ENCODE measurements around the gene HOGA1.
"Not testable (repeated sequence)": the region's sequence is repeated elsewhere in the genome, so short reads cannot be mapped to it uniquely, and the experiment has no call there.

The HOGA1 gene

GRCh38 chr10:97575127-97575668 is 9.0 kb upstream of the HOGA1 start:
- Histone ChIP-seq H3K36me3 (ENCODE audit: control insufficient read depth, insufficient read depth, low read length) (no peaks in the 10 kb centered on the region), H3K27me3 (replicated peaks; ENCODE audit: control insufficient read depth, insufficient read depth, low read length) (no peaks in the 10 kb centered on the region; the same call in 1 of the 2 replicates), H3K4me3 (replicated peaks; ENCODE audit: low read depth, low read length) (no peak overlapping the region)
- DNase-seq (ENCODE audit: extremely low read depth, insufficient read length): no peak
- TF ChIP-seq, protein P1, sequence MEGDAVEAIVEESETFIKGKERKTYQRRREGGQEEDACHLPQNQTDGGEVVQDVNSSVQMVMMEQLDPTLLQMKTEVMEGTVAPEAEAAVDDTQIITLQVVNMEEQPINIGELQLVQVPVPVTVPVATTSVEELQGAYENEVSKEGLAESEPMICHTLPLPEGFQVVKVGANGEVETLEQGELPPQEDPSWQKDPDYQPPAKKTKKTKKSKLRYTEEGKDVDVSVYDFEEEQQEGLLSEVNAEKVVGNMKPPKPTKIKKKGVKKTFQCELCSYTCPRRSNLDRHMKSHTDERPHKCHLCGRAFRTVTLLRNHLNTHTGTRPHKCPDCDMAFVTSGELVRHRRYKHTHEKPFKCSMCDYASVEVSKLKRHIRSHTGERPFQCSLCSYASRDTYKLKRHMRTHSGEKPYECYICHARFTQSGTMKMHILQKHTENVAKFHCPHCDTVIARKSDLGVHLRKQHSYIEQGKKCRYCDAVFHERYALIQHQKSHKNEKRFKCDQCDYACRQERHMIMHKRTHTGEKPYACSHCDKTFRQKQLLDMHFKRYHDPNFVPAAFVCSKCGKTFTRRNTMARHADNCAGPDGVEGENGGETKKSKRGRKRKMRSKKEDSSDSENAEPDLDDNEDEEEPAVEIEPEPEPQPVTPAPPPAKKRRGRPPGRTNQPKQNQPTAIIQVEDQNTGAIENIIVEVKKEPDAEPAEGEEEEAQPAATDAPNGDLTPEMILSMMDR (IDR thresholded peaks at IDR 0.05; ENCODE audit: insufficient read depth, low read length, poor library complexity, severe bottlenecking): no peak

DNA sequence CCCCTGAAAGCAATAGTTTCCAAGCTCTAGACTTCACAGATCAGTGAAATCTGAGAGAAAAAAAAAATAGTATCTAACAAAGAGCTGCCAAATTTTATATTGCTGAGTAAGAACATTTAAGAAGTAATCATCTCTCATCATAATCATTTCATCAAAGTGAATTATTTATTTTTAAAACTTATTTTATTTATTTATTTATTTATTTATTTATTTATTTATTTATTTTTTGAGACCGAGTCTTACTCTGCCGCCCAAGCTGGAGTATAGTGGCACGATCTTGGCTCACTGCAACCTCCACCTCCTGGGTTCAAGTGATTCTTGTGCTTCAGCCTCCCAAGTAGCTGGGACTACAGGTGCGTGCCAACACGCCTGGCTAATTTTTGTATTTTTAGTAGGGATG is 7.7 kb upstream of the HOGA1 start:
- DNase-seq (ENCODE audit: extremely low read depth, insufficient read length); H3K4me3 ChIP-seq (replicated peaks; ENCODE audit: low read depth, low read length); H3K27me3 ChIP-seq (replicated peaks; ENCODE audit: control insufficient read depth, insufficient read depth, low read length); H3K36me3 ChIP-seq (ENCODE audit: control insufficient read depth, insufficient read depth, low read length): not testable (repeated sequence)

- Histone ChIP-seq H3K27me3 (replicated peaks; ENCODE audit: control insufficient read depth, insufficient read depth, low read length) (no peaks in the 10 kb centered on the region; the same call in 1 of the 2 replicates), H3K4me3 (replicated peaks; ENCODE audit: low read depth, low read length) (no peak overlapping the region), H3K36me3 (ENCODE audit: control insufficient read depth, insufficient read depth, low read length) (no peaks in the 10 kb centered on the region)
- TF ChIP-seq, protein P1 (IDR thresholded peaks at IDR 0.05; ENCODE audit: insufficient read depth, low read length, poor library complexity, severe bottlenecking): no peak
- DNase-seq (ENCODE audit: extremely low read depth, insufficient read length): no peak
Observed at GRCh38 chr10:97577701-97578100, 6.5 kb upstream of the HOGA1 start.

- DNase-seq (ENCODE audit: extremely low read depth, insufficient read length): no peak
- TF ChIP-seq, protein P1 (IDR thresholded peaks at IDR 0.05; ENCODE audit: insufficient read depth, low read length, poor library complexity, severe bottlenecking): no peak
- no peaks in the 10 kb centered on the region for H3K36me3 ChIP-seq (ENCODE audit: control insufficient read depth, insufficient read depth, low read length)
- H3K4me3 ChIP-seq (replicated peaks; ENCODE audit: low read depth, low read length): no peak overlapping the region
- no peaks in the 10 kb centered on the region; the same call in 1 of the 2 replicates for H3K27me3 ChIP-seq (replicated peaks; ENCODE audit: control insufficient read depth, insufficient read depth, low read length)
Observed at GRCh38 chr10:97578171-97578844, 5.9 kb upstream of the HOGA1 start.

- no peak for DNase-seq (ENCODE audit: extremely low read depth, insufficient read length)
- H3K27me3 ChIP-seq (replicated peaks; ENCODE audit: control insufficient read depth, insufficient read depth, low read length): no peaks in the 10 kb centered on the region
- no peak overlapping the region for H3K4me3 ChIP-seq (replicated peaks; ENCODE audit: low read depth, low read length)
- TF ChIP-seq, protein P1 (IDR thresholded peaks at IDR 0.05; ENCODE audit: insufficient read depth, low read length, poor library complexity, severe bottlenecking): no peak
- no peaks in the 10 kb centered on the region for H3K36me3 ChIP-seq (ENCODE audit: control insufficient read depth, insufficient read depth, low read length)
Observed at GRCh38 chr10:97580421-97581367, 3.5 kb upstream of the HOGA1 start.

GRCh38 chr10:97582169-97582568 is 2.0 kb upstream of the HOGA1 start:
- H3K36me3 ChIP-seq (ENCODE audit: control insufficient read depth, insufficient read depth, low read length): no peaks in the 10 kb centered on the region
- no peaks in the 10 kb centered on the region for H3K27me3 ChIP-seq (replicated peaks; ENCODE audit: control insufficient read depth, insufficient read depth, low read length)
- H3K4me3 ChIP-seq (replicated peaks; ENCODE audit: low read depth, low read length): no peak overlapping the region
- TF ChIP-seq, protein P1 (IDR thresholded peaks at IDR 0.05; ENCODE audit: insufficient read depth, low read length, poor library complexity, severe bottlenecking): no peak
- DNase-seq (ENCODE audit: extremely low read depth, insufficient read length): no peak
